GM23338 (cell line): Measurements from ENCODE around the gene PGGHG. TPM values are rescaled to one million over a fixed set of nuclear protein-coding genes. Genes with fewer than 3 reads are reported as not detected.
A peak's percentile ranks its signal among the peaks of the same experiment; 100 is the strongest.

Experiments used
- ATAC-seq: fragments of 200-7000 bp; cut with Tn5 transposase; 3 replicates; pipeline ENCODE4 v1.9.1; 2020
- DNase-seq: peaks from one replicate; pipeline ENCODE4 v3.0.0-alpha.2; 2015; ENCODE audit warnings: low spot score
- H2AFZ ChIP-seq: fragments of 200-600 bp; sonication (generic); 2 replicates; pipeline ENCODE4 v1.8.0; 2016; ENCODE audit warnings: antibody characterized with exemption, mild to moderate bottlenecking, moderate library complexity
- H3F3A ChIP-seq: fragments of 200-600 bp; sonication (generic); replicated peaks from 2 replicates; pipeline ENCODE4 v1.8.0; 2017; ENCODE audit warnings: antibody characterized with exemption, mixed run types, low read depth
- H3K27ac ChIP-seq: fragments of 200-600 bp; sonication (generic); 2 replicates; pipeline ENCODE4 v1.6.1; 2016; ENCODE audit warnings: low read depth
- H3K27me3 ChIP-seq: fragments of 200-600 bp; sonication (generic); 2 replicates; pipeline ENCODE4 v1.8.0; 2016; ENCODE audit warnings: mild to moderate bottlenecking, mixed run types, moderate library complexity; ENCODE audit not compliant: insufficient read depth
- H3K36me3 ChIP-seq: fragments of 200-600 bp; sonication (generic); 2 replicates; pipeline ENCODE4 v1.8.0; 2016; ENCODE audit warnings: mild to moderate bottlenecking; ENCODE audit not compliant: insufficient read depth
- H3K4me1 ChIP-seq: fragments of 200-600 bp; sonication (generic); 2 replicates; pipeline ENCODE4 v1.8.0; 2016; ENCODE audit warnings: mild to moderate bottlenecking, moderate library complexity; ENCODE audit not compliant: insufficient read depth
- H3K4me2 ChIP-seq: fragments of 200-600 bp; sonication (generic); 2 replicates; pipeline ENCODE4 v1.7.1; 2017; ENCODE audit warnings: mixed run types
- H3K4me3 ChIP-seq: fragments of 200-600 bp; sonication (generic); 2 replicates; pipeline ENCODE4 v1.6.1; 2016; ENCODE audit warnings: mixed run types
- H3K79me2 ChIP-seq: fragments of 200-600 bp; sonication (generic); replicated peaks from 2 replicates; pipeline ENCODE4 v1.8.0; 2017; ENCODE audit warnings: mild to moderate bottlenecking; ENCODE audit not compliant: insufficient read depth
- H3K9me2 ChIP-seq: fragments of 200-600 bp; sonication (generic); 2 replicates; pipeline ENCODE4 v1.8.0; 2017; ENCODE audit not compliant: insufficient read depth
- H4K20me1 ChIP-seq: fragments of 200-600 bp; sonication (generic); replicated peaks from 2 replicates; pipeline ENCODE4 v1.8.0; 2017; ENCODE audit warnings: mild to moderate bottlenecking; ENCODE audit not compliant: insufficient read depth
- H3K27ac Mint-ChIP-seq: 2 replicates; pipeline ENCODE4 v1.8.0; 2020; ENCODE audit warnings: inconsistent platforms, mild to moderate bottlenecking, moderate library complexity, mixed read lengths
- H3K27me3 Mint-ChIP-seq: 3 replicates; pipeline ENCODE4 v1.8.0; 2022; ENCODE audit warnings: low read depth, mild to moderate bottlenecking, moderate library complexity, mixed read lengths, inconsistent platforms; ENCODE audit not compliant: insufficient read depth, poor library complexity
- H3K36me3 Mint-ChIP-seq: 3 replicates; pipeline ENCODE4 v1.8.0; 2021; ENCODE audit warnings: low read depth, mild to moderate bottlenecking, inconsistent platforms, moderate library complexity, mixed read lengths
- H3K4me1 Mint-ChIP-seq: 3 replicates; pipeline ENCODE4 v1.8.0; 2020; ENCODE audit warnings: mild to moderate bottlenecking, inconsistent platforms, mixed read lengths
- H3K4me3 Mint-ChIP-seq: 3 replicates; pipeline ENCODE4 v1.8.0; 2021; ENCODE audit warnings: moderate library complexity, mild to moderate bottlenecking, inconsistent platforms, mixed read lengths
- H3K9me3 Mint-ChIP-seq: 3 replicates; pipeline ENCODE4 v1.8.0; 2020; ENCODE audit warnings: moderate library complexity, mild to moderate bottlenecking, inconsistent platforms, mixed read lengths
- CREB1 ChIP-seq: fragments of 250-450 bp; sonication (Bioruptor Pico); IDR thresholded peaks from 2 replicates; pipeline ENCODE4 v1.5.0; 2020; ENCODE audit warnings: low read depth, mild to moderate bottlenecking, moderate library complexity
- EZH2 ChIP-seq: fragments of 200-600 bp; sonication (generic); IDR thresholded peaks from one replicate; pipeline ENCODE4 v1.8.0; 2017; ENCODE audit warnings: antibody characterized with exemption, mild to moderate bottlenecking, low read depth; ENCODE audit not compliant: unreplicated experiment
- EZH2phosphoT487 ChIP-seq: fragments of 200-600 bp; sonication (generic); IDR thresholded peaks from one replicate; pipeline ENCODE4 v1.8.1; 2018; ENCODE audit warnings: antibody characterized with exemption; ENCODE audit not compliant: unreplicated experiment
- JUNB ChIP-seq: IDR thresholded peaks from one replicate; pipeline ENCODE4 v1.6.1; 2016; ENCODE audit warnings: antibody characterized with exemption; ENCODE audit not compliant: unreplicated experiment
- NANOG ChIP-seq: IDR thresholded peaks from 2 replicates; pipeline ENCODE4 v1.6.1; 2016; ENCODE audit warnings: antibody characterized with exemption, borderline replicate concordance
- POLR2AphosphoS5 ChIP-seq: IDR thresholded peaks from 2 replicates; pipeline ENCODE4 v1.6.1; 2016; ENCODE audit warnings: antibody characterized with exemption, low read depth
- STAT1 ChIP-seq: IDR thresholded peaks from one replicate; pipeline ENCODE4 v1.6.1; 2016; ENCODE audit warnings: antibody characterized with exemption; ENCODE audit not compliant: unreplicated experiment
- ZNF114 ChIP-seq: fragments of 250-450 bp; sonication (Bioruptor Pico); IDR thresholded peaks from 2 replicates; pipeline ENCODE4 v1.5.0; 2020; ENCODE audit warnings: mild to moderate bottlenecking, moderate library complexity
- ZNF331 ChIP-seq: fragments of 250-450 bp; sonication (Bioruptor Pico); IDR thresholded peaks from 2 replicates; pipeline ENCODE4 v1.5.0; 2020; ENCODE audit warnings: low read depth, mild to moderate bottlenecking, moderate library complexity
- ZNF462 ChIP-seq: fragments of 250-450 bp; sonication (Bioruptor Pico); IDR thresholded peaks from 2 replicates; pipeline ENCODE4 v1.5.0; 2020; ENCODE audit warnings: mild to moderate bottlenecking, moderate library complexity
- polyA plus RNA-seq: library from polyadenylated mRNA; unstranded; fragments of >200 nt; fragmentation: Nextera tagmentation; extraction: Ambion mirVana; gene quantifications from 2 replicates; pipeline ENCODE4 v1.2.1, GENCODE V29; 2016
- total RNA-seq: library from RNA; depleted of rRNA; stranded (reverse); fragments of >200 nt; shearing (Covaris generic); gene quantifications from 2 replicates; pipeline ENCODE4 v1.2.3, GENCODE V29; 2014
- TF ChIP-seq, protein P1 (sequence below): IDR thresholded peaks from 2 replicates; pipeline ENCODE4 v1.6.1; 2016; ENCODE audit warnings: antibody characterized with exemption
- TF ChIP-seq, protein P2 (sequence below): IDR thresholded peaks from one replicate; pipeline ENCODE4 v1.6.1; 2018; ENCODE audit warnings: antibody characterized with exemption; ENCODE audit not compliant: unreplicated experiment
- TF ChIP-seq, protein P3 (sequence below), 2 experiments: fragments of 200-600 bp in 1 of 2; sonication (generic) in 1 of 2; conservative IDR thresholded peaks; 2 replicates each; pipeline versions ENCODE4 v1.5.1 to v1.6.1; 2016 to 2017; ENCODE audit warnings: antibody characterized with exemption in 2 of 2, low read depth in 2 of 2, mild to moderate bottlenecking in 2 of 2, moderate library complexity in 1 of 2

Gene PGGHG
- total and polyA plus RNA-seq, 2 experiments from 2014 or later, result 24.9 to 55.8 TPM

GRCh38 chr11:272195-272930, 16.6 kb upstream of the PGGHG start:
- peaks cover 22% of the 10 kb centered on the region for H3K4me1 Mint-ChIP-seq
- H3K27ac ChIP-seq, result no peak overlapping the region
- H3K79me2 ChIP-seq, result no peaks in the 10 kb centered on the region
- DNase-seq (no peak), ATAC-seq (no peak)
- H4K20me1 ChIP-seq, result no peaks in the 10 kb centered on the region
- H3K4me2 ChIP-seq, result no peak overlapping the region
- TF ChIP-seq EZH2, result no peak
- TF ChIP-seq ZNF331 (CRISPR knock-in tag), result no peak
- TF ChIP-seq CREB1 (CRISPR knock-in tag), result no peak
- TF ChIP-seq ZNF462, result no peak
- TF ChIP-seq, protein P1, sequence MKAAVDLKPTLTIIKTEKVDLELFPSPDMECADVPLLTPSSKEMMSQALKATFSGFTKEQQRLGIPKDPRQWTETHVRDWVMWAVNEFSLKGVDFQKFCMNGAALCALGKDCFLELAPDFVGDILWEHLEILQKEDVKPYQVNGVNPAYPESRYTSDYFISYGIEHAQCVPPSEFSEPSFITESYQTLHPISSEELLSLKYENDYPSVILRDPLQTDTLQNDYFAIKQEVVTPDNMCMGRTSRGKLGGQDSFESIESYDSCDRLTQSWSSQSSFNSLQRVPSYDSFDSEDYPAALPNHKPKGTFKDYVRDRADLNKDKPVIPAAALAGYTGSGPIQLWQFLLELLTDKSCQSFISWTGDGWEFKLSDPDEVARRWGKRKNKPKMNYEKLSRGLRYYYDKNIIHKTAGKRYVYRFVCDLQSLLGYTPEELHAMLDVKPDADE, result no peak
- TF ChIP-seq STAT1, result no peak
- no peak for TF ChIP-seq EZH2phosphoT487
- TF ChIP-seq ZNF114 (CRISPR knock-in tag), result no peak
- no peak for TF ChIP-seq JUNB
- no peak for TF ChIP-seq POLR2AphosphoS5
- no peak for TF ChIP-seq NANOG
- TF ChIP-seq, protein P2, sequence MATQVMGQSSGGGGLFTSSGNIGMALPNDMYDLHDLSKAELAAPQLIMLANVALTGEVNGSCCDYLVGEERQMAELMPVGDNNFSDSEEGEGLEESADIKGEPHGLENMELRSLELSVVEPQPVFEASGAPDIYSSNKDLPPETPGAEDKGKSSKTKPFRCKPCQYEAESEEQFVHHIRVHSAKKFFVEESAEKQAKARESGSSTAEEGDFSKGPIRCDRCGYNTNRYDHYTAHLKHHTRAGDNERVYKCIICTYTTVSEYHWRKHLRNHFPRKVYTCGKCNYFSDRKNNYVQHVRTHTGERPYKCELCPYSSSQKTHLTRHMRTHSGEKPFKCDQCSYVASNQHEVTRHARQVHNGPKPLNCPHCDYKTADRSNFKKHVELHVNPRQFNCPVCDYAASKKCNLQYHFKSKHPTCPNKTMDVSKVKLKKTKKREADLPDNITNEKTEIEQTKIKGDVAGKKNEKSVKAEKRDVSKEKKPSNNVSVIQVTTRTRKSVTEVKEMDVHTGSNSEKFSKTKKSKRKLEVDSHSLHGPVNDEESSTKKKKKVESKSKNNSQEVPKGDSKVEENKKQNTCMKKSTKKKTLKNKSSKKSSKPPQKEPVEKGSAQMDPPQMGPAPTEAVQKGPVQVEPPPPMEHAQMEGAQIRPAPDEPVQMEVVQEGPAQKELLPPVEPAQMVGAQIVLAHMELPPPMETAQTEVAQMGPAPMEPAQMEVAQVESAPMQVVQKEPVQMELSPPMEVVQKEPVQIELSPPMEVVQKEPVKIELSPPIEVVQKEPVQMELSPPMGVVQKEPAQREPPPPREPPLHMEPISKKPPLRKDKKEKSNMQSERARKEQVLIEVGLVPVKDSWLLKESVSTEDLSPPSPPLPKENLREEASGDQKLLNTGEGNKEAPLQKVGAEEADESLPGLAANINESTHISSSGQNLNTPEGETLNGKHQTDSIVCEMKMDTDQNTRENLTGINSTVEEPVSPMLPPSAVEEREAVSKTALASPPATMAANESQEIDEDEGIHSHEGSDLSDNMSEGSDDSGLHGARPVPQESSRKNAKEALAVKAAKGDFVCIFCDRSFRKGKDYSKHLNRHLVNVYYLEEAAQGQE, result no peak
- TF ChIP-seq, protein P3, sequence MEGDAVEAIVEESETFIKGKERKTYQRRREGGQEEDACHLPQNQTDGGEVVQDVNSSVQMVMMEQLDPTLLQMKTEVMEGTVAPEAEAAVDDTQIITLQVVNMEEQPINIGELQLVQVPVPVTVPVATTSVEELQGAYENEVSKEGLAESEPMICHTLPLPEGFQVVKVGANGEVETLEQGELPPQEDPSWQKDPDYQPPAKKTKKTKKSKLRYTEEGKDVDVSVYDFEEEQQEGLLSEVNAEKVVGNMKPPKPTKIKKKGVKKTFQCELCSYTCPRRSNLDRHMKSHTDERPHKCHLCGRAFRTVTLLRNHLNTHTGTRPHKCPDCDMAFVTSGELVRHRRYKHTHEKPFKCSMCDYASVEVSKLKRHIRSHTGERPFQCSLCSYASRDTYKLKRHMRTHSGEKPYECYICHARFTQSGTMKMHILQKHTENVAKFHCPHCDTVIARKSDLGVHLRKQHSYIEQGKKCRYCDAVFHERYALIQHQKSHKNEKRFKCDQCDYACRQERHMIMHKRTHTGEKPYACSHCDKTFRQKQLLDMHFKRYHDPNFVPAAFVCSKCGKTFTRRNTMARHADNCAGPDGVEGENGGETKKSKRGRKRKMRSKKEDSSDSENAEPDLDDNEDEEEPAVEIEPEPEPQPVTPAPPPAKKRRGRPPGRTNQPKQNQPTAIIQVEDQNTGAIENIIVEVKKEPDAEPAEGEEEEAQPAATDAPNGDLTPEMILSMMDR (conservative IDR thresholded peaks at IDR 0.05; ENCODE audit: low read depth in 2 of 2), result no peak
- H3K4me1 ChIP-seq, result peaks cover 14% of the 10 kb centered on the region; the same call in 1 of the 2 replicates
- 0 out of 2 replicates have a peak overlapping the region, but pooled peaks have one; percentile 16 for H3K27ac Mint-ChIP-seq
- no peak overlapping the region for H3K4me3 ChIP-seq
- peaks cover 8% of the 10 kb centered on the region; the same call in 1 of the 3 replicates for H3K36me3 Mint-ChIP-seq
- H3K4me3 Mint-ChIP-seq, result no peak overlapping the region; the same call in 2 of the 3 replicates
- H3K27me3 Mint-ChIP-seq, result peaks cover 11% of the 10 kb centered on the region
- no peaks in the 10 kb centered on the region for H3K9me2 ChIP-seq
- 0 out of 2 replicates have a peak, but pooled peaks cover 10% of the 10 kb centered on the region for H3F3A ChIP-seq
- peaks cover 7% of the 10 kb centered on the region; the same call in 2 of the 3 replicates for H3K9me3 Mint-ChIP-seq
- no peaks in the 10 kb centered on the region for H3K36me3 ChIP-seq
- H2AFZ ChIP-seq, result no peak overlapping the region
- no peaks in the 10 kb centered on the region; the same call in 1 of the 2 replicates for H3K27me3 ChIP-seq
